Neural cell (in vitro differentiated cells): ENCODE data around the gene SLBP. TPM values are rescaled to one million over a fixed set of nuclear protein-coding genes. Genes with fewer than 3 reads are reported as not detected.

Experiments used
- H2AFZ ChIP-seq: fragments of 200-600, 300-800 bp; sonication (generic), shearing (Covaris generic); 2 replicates; pipeline ENCODE4 v1.6.0; 2014; ENCODE audit warnings: low read depth, mild to moderate bottlenecking, antibody characterized with exemption, low read length, moderate library complexity
- H3F3A ChIP-seq: fragments of 200-600 bp; shearing (Covaris generic); 2 replicates; pipeline ENCODE4 v1.6.1; 2016; ENCODE audit warnings: mild to moderate bottlenecking, moderate library complexity, mixed read lengths, antibody characterized with exemption, low read length; ENCODE audit not compliant: insufficient read depth, poor library complexity, severe bottlenecking
- H3K27ac ChIP-seq: fragments of 200-600, 300-800 bp; sonication (generic), shearing (Covaris generic); 2 replicates; pipeline ENCODE4 v1.5.1; 2014; ENCODE audit warnings: mild to moderate bottlenecking, low read length, moderate library complexity
- H3K27me3 ChIP-seq: fragments of 300-800, 200-600 bp; sonication (generic), shearing (Covaris generic); 2 replicates; pipeline ENCODE4 v1.6.0; 2014; ENCODE audit warnings: mild to moderate bottlenecking, low read depth, low read length, moderate library complexity; ENCODE audit not compliant: insufficient read depth
- H3K36me3 ChIP-seq: fragments of 300-800, 200-600 bp; sonication (generic), shearing (Covaris generic); 2 replicates; pipeline ENCODE4 v1.5.1; 2014; ENCODE audit warnings: mild to moderate bottlenecking, antibody characterized with exemption, low read length, moderate library complexity; ENCODE audit not compliant: insufficient read depth
- H3K4me2 ChIP-seq: fragments of 300-800, 200-600 bp; sonication (generic), shearing (Covaris generic); 2 replicates; pipeline ENCODE4 v1.6.0; 2014; ENCODE audit warnings: mild to moderate bottlenecking, low read length
- H3K4me3 ChIP-seq: fragments of 300-800, 200-600 bp; sonication (generic), shearing (Covaris generic); 2 replicates; pipeline ENCODE4 v1.5.1; 2014; ENCODE audit warnings: mild to moderate bottlenecking, low read length, moderate library complexity
- H3K79me2 ChIP-seq: fragments of 200-600 bp; shearing (Covaris generic); replicated peaks from 2 replicates; pipeline ENCODE4 v1.6.0; 2014; ENCODE audit warnings: mild to moderate bottlenecking, low read length, moderate library complexity; ENCODE audit not compliant: insufficient read depth
- H3K9ac ChIP-seq: fragments of 300-800, 200-600 bp; sonication (generic), shearing (Covaris generic); 2 replicates; pipeline ENCODE4 v1.6.1; 2016; ENCODE audit warnings: mild to moderate bottlenecking, low read length, mixed read lengths
- H3K9me2 ChIP-seq: fragments of 200-600 bp; shearing (Covaris generic); 2 replicates; pipeline ENCODE4 v1.6.1; 2016; ENCODE audit warnings: mild to moderate bottlenecking, low read length, mixed read lengths; ENCODE audit not compliant: insufficient read depth
- H3K9me3 ChIP-seq: fragments of 200-600, 300-800 bp; sonication (generic), shearing (Covaris generic); 2 replicates; pipeline ENCODE4 v1.6.1; 2016; ENCODE audit warnings: mild to moderate bottlenecking, mixed run types, low read length, moderate library complexity, mixed read lengths
- H4K20me1 ChIP-seq: fragments of 200-600 bp; shearing (Covaris generic); 2 replicates; pipeline ENCODE4 v1.6.1; 2016; ENCODE audit warnings: mild to moderate bottlenecking, mixed run types; ENCODE audit not compliant: insufficient read depth
- CTCF ChIP-seq: fragments of 450-650 bp; IDR thresholded peaks from 2 replicates; pipeline ENCODE4 v1.5.1; 2014; ENCODE audit warnings: antibody characterized with exemption, mild to moderate bottlenecking, moderate library complexity; ENCODE audit not compliant: poor library complexity, severe bottlenecking
- EP300 ChIP-seq: fragments of 450-650 bp; conservative IDR thresholded peaks from 2 replicates; pipeline ENCODE4 v1.6.1; 2014; ENCODE audit warnings: antibody characterized with exemption, mild to moderate bottlenecking, moderate library complexity; ENCODE audit not compliant: poor library complexity, severe bottlenecking
- EZH2 ChIP-seq: fragments of 200-600, 300-800 bp; shearing (Covaris generic), sonication (generic); IDR thresholded peaks from 2 replicates; pipeline ENCODE4 v1.6.1; 2014; ENCODE audit warnings: antibody characterized with exemption, low read length, borderline replicate concordance, mild to moderate bottlenecking; ENCODE audit not compliant: insufficient read depth, poor library complexity, severe bottlenecking
- MXI1 ChIP-seq: fragments of 450-650 bp; conservative IDR thresholded peaks from 2 replicates; pipeline ENCODE4 v1.6.1; 2014; ENCODE audit warnings: antibody characterized with exemption, mild to moderate bottlenecking; ENCODE audit not compliant: poor library complexity, severe bottlenecking
- POLR2AphosphoS5 ChIP-seq: IDR thresholded peaks from 2 replicates; pipeline ENCODE4 v1.6.1; 2012
- RAD21 ChIP-seq: fragments of 450-650 bp; conservative IDR thresholded peaks from 2 replicates; pipeline ENCODE4 v1.6.1; 2014; ENCODE audit warnings: antibody characterized with exemption, mild to moderate bottlenecking, moderate library complexity
- REST ChIP-seq: IDR thresholded peaks from 2 replicates; pipeline ENCODE4 v1.6.1; 2012; ENCODE audit warnings: borderline replicate concordance
- SMC3 ChIP-seq: fragments of 450-650 bp; conservative IDR thresholded peaks from 2 replicates; pipeline ENCODE4 v1.6.1; 2014; ENCODE audit warnings: antibody characterized with exemption, mild to moderate bottlenecking, moderate library complexity; ENCODE audit not compliant: poor library complexity
- TAF1 ChIP-seq: IDR thresholded peaks from 2 replicates; pipeline ENCODE4 v1.6.1; 2012; ENCODE audit warnings: low read depth
- polyA plus RNA-seq: library from polyadenylated mRNA; depleted of rRNA; stranded (reverse); fragments of >200 nt; gene quantifications from 2 replicates; pipeline ENCODE4 v1.2.3, GENCODE V29; 2014

Gene SLBP
- polyA plus RNA-seq, 1 donor from 2014 or later = 111 TPM

GRCh38 chr4:1760521-1761071 is 48.5 kb upstream of the SLBP start:
- Histone ChIP-seq H3K9me3 (no peaks in the 10 kb centered on the region), H2AFZ (no peak overlapping the region), H3F3A (no peaks in the 10 kb centered on the region), H3K27ac (no peak overlapping the region), H3K4me3 (no peak overlapping the region), H3K9me2 (no peaks in the 10 kb centered on the region), H3K4me2 (no peak overlapping the region), H3K36me3 (no peaks in the 10 kb centered on the region), H3K27me3 (no peaks in the 10 kb centered on the region), H3K9ac (no peak overlapping the region), H4K20me1 (no peaks in the 10 kb centered on the region), H3K79me2 (no peaks in the 10 kb centered on the region)
- TF ChIP-seq MXI1 (no peak), RAD21 (no peak), REST (no peak), CTCF (no peak), TAF1 (no peak), SMC3 (no peak), EP300 (no peak)

GRCh38 chr4:1759818-1760223 is 47.7 kb upstream of the SLBP start:
- Histone ChIP-seq H3K4me2 (no peak overlapping the region), H3K9me3 (no peaks in the 10 kb centered on the region), H3K9me2 (no peaks in the 10 kb centered on the region), H4K20me1 (no peaks in the 10 kb centered on the region), H3K27ac (no peak overlapping the region), H2AFZ (no peak overlapping the region), H3K9ac (no peak overlapping the region), H3K27me3 (no peaks in the 10 kb centered on the region), H3K79me2 (no peaks in the 10 kb centered on the region), H3F3A (no peaks in the 10 kb centered on the region), H3K4me3 (no peak overlapping the region), H3K36me3 (no peaks in the 10 kb centered on the region)
- TF ChIP-seq RAD21 (no peak), MXI1 (no peak), SMC3 (no peak), CTCF (no peak), POLR2AphosphoS5 (no peak), TAF1 (no peak), EP300 (no peak), EZH2 (no peak), REST (no peak)
